Activated CD4-positive, alpha-beta T cell treated with anti-CD3 and anti-CD28 coated beads, Interleukin-2, amount 50 U/mL, for 16 hours (primary cell): ENCODE measurements around the gene NTRK1.
A peak's percentile ranks its signal among the peaks of the same experiment; 100 is the strongest.

ENCODE experiments used
- DNase-seq: peaks from one replicate; pipeline ENCODE4 v3.0.0-alpha.2; 2020

NTRK1 gene

GRCh38 chr1:156839426-156840109, 21.1 kb upstream of the NTRK1 start:
- DNase-seq = no peak

GRCh38 chr1:156840186-156840897, 20.3 kb upstream of the NTRK1 start:
- DNase-seq = no peak

DNA sequence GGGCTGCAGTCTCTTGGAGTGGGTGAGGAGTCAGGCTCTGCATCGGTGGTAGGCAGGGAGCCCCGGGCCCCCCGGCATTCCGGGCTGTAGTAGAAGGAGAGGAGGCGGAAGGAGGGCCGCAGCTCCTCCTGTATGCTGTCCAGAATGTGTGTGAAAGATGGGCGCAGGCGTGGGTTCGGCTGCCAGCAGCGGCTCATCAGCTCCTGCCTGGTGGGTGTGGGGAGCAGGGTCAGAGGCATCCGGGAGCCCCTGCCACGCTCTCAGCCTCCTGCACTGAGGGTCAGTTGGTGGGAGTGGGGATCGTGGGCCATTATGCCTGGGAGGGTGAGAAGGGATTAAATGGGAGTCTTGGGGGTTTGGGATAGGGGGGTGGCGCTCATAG, 19.8 kb upstream of the NTRK1 start:
- DNase-seq = no peak

DNA sequence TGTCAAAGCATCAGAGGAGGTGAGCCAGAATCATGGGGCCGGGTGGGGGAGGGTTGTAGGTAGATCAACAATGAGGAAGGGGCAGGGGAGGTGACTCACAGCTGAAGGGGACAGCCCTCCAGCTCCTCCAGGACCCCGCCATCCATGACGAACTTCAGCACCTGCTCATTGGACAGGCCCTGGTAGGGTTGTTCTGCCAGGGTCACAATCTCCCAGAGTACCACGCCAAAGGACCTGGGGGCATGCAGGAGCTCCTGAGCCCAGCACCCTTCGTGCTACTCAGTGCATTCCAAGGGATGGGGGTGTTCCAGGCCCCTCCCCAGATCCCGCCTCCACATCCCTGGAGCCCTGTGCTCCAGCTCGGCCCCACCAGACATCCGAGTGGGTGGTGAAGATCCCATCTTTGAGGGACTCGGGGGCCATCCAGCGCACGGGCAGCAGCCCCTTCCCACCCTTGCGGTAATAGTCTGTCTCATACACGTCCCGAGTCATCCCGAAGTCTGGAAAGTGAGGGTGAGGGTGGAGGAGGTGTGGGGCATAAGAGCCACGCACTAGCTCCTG, 19.3 kb upstream of the NTRK1 start:
- no peak for DNase-seq

GRCh38 chr1:156842618-156843300, 17.9 kb upstream of the NTRK1 start:
- no peak for DNase-seq

GRCh38 chr1:156844102-156844501, 16.6 kb upstream of the NTRK1 start:
- no peak for DNase-seq

DNA sequence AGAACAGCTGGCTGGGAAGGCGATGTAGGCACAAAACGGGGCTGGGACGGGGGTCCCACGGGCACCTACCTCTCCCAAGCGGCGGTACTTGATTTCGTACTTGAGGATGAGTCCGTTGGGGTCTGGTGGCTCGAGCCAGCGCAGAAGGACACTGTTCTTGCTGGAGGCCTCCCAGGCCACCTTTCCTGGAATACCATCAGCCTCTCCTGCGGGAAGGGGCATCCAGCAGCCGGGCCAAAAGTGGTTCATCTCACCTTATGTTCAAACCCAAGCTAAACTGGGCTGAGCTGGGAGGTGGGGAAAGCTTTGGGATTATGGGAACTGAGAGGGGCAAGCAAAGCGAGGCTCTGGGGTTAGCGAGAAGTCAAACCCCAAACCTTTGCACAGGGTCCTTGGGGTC, 16.0 kb upstream of the NTRK1 start:
- DNase-seq = no peak

DNA sequence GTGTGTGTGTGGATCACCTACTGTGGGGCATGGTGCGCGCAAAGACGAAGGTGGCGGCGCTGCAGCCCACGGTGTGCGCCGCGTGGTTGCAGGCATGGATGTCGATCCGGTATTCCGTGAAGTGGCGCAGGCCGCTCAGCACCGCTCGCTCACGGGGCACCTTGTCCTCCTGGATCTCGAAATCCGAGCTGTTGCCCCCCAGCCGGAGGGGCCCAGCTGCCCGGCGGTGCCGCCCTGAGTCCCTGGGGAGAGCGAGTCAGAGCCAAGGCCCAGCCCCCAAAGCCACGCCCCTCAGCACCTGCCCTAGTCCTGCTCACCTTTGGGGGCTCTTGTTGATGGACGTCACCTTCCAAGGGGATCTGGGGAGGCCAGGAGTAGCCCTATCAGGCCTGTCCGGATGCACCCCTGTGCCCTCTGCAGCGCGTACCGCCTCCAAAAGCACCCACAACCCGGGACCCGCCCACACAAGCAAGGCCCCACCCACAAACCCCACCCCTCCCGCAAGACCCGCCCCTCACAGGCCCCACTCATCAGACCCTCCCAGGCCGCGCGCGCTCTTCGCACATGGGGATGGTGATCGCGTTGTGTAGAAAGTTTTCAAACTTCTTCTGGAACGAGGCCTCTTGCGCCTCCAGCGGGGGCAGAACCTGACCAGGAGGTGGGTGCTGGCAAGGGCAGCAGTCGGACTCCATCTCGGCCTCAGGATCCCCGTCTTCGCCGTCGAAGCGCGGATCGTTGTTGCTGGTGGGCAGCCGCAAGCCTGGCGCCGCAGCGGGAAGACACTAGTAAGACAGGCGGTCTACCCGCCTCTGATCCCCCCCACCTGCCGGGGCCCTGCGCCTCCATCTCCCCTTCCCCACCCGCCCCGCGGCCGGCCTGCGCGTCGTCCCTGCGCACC, 15.4 kb upstream of the NTRK1 start:
- DNase-seq = no peak

GRCh38 chr1:156845953-156846545, 14.6 kb upstream of the NTRK1 start:
- no peak for DNase-seq

- no peak for DNase-seq
Observed at GRCh38 chr1:156846643-156847042, 14.0 kb upstream of the NTRK1 start.

GRCh38 chr1:156847591-156848460, 12.8 kb upstream of the NTRK1 start:
- no peak for DNase-seq

DNA sequence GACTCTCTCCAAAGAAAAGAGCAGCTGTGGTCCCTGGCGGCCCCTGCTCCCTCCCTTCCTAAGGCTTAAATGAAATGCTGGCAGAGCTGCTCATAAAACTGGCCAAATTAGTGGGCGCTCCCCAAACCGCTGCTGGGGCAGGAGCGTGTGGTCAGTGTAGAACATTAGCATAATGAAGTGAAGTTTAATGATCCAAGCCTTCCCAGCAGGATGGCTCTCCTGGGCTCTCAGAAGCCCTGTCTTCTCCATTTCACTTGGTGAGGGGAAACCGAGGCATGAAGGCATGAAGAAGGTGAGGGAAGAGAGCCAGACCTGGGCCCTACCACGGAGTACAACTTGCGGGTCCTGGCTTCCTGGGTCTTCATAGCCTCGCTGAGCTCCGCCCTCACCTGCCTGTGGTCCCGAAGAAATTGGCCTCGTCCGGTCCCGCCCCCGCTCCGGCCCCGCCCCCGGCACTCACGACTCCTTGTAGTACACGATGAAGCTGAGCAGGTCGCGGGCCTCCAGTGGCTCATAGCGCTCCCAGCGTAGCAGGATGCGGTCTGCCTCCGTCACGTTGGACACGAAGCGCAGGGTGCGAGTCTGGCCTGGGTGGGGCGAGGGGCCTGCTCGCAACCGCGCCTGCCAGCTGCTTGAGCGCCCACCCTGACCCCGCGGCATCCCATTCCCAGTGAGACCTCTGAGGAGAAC, 12.1 kb upstream of the NTRK1 start:
- DNase-seq = peak; percentile 62

DNA sequence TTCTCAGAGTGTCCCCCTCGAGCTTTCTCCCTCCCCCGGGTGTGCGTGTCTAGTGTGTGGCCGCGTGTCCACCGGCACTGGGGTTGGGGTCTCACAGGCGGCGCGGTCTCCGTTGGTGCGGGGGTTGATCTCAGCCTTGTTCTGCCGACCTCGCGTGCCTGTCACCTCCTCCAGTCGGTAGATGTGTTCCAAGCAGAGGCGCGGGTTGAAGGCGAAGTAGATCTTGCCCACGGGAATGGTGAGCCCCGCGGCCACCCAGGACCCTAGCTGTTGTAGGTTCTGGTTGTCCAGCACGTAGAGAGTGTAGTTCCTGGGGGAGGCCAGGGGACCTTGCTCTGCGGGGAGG, 11.5 kb upstream of the NTRK1 start:
- no peak for DNase-seq

GRCh38 chr1:156851779-156852417, 8.8 kb upstream of the NTRK1 start:
- no peak for DNase-seq

- no peak for DNase-seq
Observed at GRCh38 chr1:156852418-156852874, 8.2 kb upstream of the NTRK1 start.

DNA sequence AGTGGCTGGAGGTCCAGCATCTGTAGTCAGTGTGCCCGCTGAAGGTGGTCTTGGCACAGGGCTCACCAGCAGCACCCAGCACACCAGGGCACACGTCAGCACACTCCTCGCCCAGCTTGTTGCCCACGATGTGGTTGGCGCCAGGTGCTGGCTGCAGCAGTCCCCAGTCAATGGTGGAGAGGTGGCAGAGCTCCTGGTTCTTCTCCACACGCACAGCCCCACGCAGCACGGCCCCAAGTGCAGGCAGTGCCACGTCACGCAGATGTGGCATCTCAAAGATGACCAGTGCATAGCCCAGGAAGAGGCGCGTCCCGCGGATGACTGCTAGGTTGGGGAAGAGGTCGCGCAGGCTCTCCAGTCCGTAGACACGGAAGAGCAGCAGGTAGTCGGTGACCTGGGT, 6.9 kb upstream of the NTRK1 start:
- DNase-seq = no peak

GRCh38 chr1:156854634-156855033, 6.0 kb upstream of the NTRK1 start:
- no peak for DNase-seq

- no peak for DNase-seq
Observed at GRCh38 chr1:156856282-156856785, 4.3 kb upstream of the NTRK1 start.

DNA sequence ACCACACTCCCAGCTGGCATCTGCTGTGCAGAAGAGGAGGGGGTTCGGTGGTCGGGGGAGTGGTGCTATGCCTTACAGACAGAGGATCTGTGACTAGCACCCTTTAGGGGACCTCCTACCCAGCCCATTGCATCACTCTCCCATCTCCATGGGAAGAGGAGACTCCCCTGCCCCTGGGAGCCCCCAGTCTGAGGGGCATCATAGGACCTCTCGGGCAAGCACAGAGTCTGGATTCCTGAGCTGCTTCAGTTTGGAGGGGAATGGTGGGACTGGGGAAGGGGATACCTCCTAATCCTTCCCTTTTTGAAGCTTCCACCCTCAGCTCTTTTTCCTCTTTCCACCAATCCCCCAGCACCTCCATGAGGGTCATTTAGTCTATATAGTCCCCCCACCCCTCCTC, 3.1 kb upstream of the NTRK1 start:
- no peak for DNase-seq

- no peak for DNase-seq
Observed at GRCh38 chr1:156858555-156858956, 2.1 kb upstream of the NTRK1 start.
